HG02623 (cell line): ENCODE measurements around the gene CFAP46.
"Not testable (repeated sequence)": the region's sequence is repeated elsewhere in the genome, so short reads cannot be mapped to it uniquely, and the experiment has no call there.

Experiments
- ATAC-seq: cut with Tn5 transposase; IDR thresholded peaks from one replicate; pipeline ENCODE4 v1.9.1; 2021; ENCODE audit warnings: moderate library complexity; ENCODE audit not compliant: unreplicated experiment

The CFAP46 gene

GRCh38 chr10:132904814-132905649 lies 37.3 kb downstream of the CFAP46 start:
- ATAC-seq = no peak

GRCh38 chr10:132904181-132904813 lies 38.1 kb downstream of the CFAP46 start:
- ATAC-seq = no peak

- not testable (repeated sequence) for ATAC-seq
These were observed 39.5 kb downstream of the CFAP46 start for GRCh38 chr10:132902656-132903575.

GRCh38 chr10:132901351-132901750 lies 41.0 kb downstream of the CFAP46 start:
- no peak for ATAC-seq

- ATAC-seq = no peak
These were observed 42.1 kb downstream of the CFAP46 start for GRCh38 chr10:132900211-132900756.

GRCh38 chr10:132899751-132900065 lies 42.7 kb downstream of the CFAP46 start:
- no peak for ATAC-seq

- no peak for ATAC-seq
These were observed 43.2 kb downstream of the CFAP46 start for GRCh38 chr10:132899054-132899750.

GRCh38 chr10:132898391-132899053 lies 43.8 kb downstream of the CFAP46 start:
- no peak for ATAC-seq

GRCh38 chr10:132897516-132898381 lies 44.6 kb downstream of the CFAP46 start:
- ATAC-seq = no peak

GRCh38 chr10:132893786-132894185 lies 48.6 kb downstream of the CFAP46 start:
- ATAC-seq = not testable (repeated sequence)

- ATAC-seq = no peak
These were observed 49.3 kb downstream of the CFAP46 start for GRCh38 chr10:132893090-132893489.

- no peak for ATAC-seq
These were observed 50.4 kb downstream of the CFAP46 start for GRCh38 chr10:132892004-132892403.

- no peak for ATAC-seq
These were observed 51.0 kb downstream of the CFAP46 start for GRCh38 chr10:132891368-132891767.

- no peak for ATAC-seq
These were observed 52.1 kb downstream of the CFAP46 start for GRCh38 chr10:132890301-132890700.

- ATAC-seq = no peak
These were observed 52.8 kb downstream of the CFAP46 start for GRCh38 chr10:132889556-132889955.

- no peak for ATAC-seq
These were observed 53.4 kb downstream of the CFAP46 start for GRCh38 chr10:132888898-132889490.

- not testable (repeated sequence) for ATAC-seq
These were observed 53.9 kb downstream of the CFAP46 start for GRCh38 chr10:132888446-132888845.

- no peak for ATAC-seq
These were observed 55.9 kb downstream of the CFAP46 start for GRCh38 chr10:132886211-132887099.
